ENCODE measurements around the gene AQP10.
"Not testable (repeated sequence)": the region's sequence is repeated elsewhere in the genome, so short reads cannot be mapped to it uniquely, and the experiment has no call there.

- TF ChIP-seq POLR2A, CTCF (IDR thresholded peaks at IDR 0.05): not testable (repeated sequence)
Measured at GRCh38 chr1:154360881-154361280, 40.0 kb downstream of the AQP10 start.
